NCI-H2227 (cell line): ENCODE measurements around the gene TRNAU1AP.

Experiments used
- DNase-seq: peaks from one replicate; lab custom pipeline; 2025; ENCODE audit not compliant: unreplicated experiment; lab: John Stamatoyannopoulos, UW

The TRNAU1AP gene

GRCh38 chr1:28604411-28604810, 51.5 kb downstream of the TRNAU1AP start:
- no peak for DNase-seq

DNA sequence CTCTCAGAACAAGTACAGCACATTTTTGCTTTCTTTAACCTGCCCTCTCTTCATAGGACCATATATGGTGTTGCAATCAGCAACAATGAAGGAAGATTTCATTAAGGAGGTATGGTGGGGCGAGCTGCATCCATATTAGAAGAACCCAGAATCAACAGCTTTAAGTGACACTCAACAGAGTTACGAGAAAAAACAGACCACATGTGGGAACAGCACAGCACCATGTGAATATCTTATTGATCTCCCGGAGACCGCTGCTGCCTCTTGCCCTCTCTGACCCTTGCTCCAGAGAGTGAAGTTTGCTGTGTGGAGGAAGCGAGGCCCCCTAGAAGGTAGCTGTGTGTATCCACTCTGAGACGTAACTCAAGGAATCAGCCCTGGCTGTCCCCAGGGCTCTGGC, 52.1 kb downstream of the TRNAU1AP start:
- DNase-seq: no peak

DNA sequence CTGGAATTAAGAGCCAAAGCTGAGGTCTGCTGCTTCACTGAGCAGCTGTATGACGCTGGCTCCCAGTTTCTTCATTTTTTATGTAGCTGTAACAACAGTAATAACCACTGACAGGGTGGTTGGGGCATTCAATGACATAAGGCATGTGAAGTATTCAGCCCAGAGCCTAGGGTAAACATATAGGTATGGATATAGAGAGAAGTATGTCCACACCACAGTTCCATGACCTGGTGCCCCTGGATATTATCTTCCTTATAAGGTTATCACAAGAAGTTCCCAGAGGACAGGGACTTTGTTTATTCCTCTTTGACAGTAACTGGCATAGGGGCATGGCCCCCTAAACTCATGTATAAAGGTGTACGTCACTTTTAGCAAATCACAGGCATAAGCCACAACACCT, 53.9 kb downstream of the TRNAU1AP start:
- no peak for DNase-seq

DNA sequence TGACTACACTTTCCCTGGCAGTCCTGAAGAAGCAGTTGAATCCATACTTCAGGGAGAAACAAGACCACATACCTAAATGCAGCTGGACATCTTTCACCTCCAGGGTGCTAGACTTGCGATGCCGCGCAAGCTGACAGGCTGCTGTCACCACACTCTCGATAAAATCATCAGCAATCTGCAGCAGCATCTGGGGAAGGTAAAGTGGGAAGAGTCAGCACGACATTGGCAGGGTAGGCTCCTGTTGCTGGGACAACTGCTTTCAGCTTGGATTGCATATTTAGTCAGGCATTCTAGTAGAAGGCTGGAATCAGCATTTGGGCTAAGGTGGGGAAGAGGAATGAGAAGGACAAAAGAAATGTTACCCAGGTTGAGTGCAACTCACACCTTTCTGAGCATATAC, 60.3 kb downstream of the TRNAU1AP start:
- DNase-seq: no peak
